ENCODE data around the gene AFAP1. TPM values are rescaled to one million over a fixed set of nuclear protein-coding genes. Genes with fewer than 3 reads are reported as not detected.
A peak's percentile ranks its signal among the peaks of the same experiment; 100 is the strongest.

The AFAP1 gene
- total RNA-seq, 1 donor from 2014 or later: 29.5 TPM

GRCh38 chr4:7737752-7738457 is 201.8 kb downstream of the AFAP1 start:
- DNase-seq (ENCODE audit: low spot score): no peak

DNA sequence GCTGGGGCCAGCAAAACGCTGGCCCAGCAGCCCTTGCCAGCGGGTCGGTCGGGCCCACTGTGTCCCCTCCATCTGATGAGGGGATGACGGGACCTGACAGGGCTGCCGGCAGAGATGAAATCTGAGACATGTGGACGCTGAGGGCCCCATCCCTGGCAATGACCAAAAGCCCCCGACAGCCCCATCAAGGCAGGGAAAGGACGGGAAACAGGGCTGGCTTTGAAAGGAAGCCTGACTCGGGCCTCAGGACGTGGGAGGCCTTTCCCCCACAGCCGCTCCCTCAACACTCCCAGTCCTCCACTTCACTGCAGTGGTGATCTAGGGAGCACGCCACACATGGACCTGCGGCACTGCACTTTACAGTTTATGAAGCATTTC is 202.4 kb downstream of the AFAP1 start:
- DNase-seq (ENCODE audit: low spot score): no peak

DNA sequence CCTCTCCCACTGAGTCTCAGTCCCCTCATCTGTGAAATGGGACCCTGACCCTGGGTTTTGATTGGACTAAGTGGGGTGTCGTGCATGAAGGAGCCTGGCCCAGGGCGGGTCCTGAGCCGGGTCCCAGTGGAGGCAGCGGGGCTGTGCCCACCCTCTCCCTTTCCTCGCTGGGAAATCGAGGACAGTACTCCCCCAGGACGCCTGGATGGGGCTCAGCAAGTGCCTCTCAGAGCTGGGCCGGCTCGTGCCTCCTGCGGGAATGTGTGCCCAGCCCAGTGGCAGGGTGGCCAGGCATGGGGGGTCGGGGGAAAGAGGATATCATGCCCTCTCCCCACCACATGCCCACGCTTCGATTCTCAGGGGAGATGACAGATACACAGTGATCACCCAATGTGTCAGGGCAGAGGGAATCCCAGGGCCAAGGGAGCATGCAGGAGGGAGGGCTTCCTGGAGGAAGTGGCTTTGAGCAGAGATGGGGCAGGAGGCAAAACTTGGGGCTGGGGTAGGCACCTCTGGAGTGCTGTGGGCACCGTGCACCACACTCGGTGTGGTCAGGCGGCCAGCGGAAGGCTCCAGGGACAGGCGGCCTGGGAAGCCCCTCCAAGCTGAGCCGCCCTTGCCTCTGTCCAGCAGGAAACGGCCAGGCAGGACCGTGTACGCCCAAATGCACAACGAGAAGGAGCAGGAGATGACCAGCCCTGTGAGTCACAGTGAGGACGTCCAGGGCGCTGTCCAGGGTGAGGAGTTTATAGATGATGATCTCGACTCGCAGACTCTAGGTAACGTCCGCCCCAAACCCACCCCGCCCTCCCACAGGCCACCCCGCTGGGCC is 203.0 kb downstream of the AFAP1 start:
- no peak for DNase-seq (ENCODE audit: low spot score)

GRCh38 chr4:7735961-7736360 is 203.7 kb downstream of the AFAP1 start:
- no peak for DNase-seq (ENCODE audit: low spot score)

DNA sequence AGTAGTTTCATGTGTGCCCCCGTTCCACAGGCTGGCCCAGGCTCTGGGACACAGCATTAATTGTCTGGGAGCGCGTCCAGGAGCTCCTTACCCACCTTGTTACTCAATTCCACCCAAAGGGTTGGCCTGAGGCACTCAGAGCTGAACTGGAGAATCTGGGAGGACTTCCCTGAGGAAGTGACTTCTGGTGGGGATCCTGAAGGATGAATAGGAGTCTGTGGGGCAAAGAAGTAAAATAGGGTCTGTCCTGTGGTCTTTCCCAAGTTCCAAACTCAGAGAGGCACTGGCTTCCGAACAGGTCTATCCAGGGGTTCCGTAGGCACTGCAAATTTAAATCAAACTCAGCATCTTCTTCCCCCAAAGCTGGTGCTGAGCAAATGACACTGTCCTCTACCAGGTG is 204.3 kb downstream of the AFAP1 start:
- no peak for DNase-seq (ENCODE audit: low spot score)

- DNase-seq (ENCODE audit: low spot score): no peak
Observed at GRCh38 chr4:7734651-7735260, 204.9 kb downstream of the AFAP1 start.

DNA sequence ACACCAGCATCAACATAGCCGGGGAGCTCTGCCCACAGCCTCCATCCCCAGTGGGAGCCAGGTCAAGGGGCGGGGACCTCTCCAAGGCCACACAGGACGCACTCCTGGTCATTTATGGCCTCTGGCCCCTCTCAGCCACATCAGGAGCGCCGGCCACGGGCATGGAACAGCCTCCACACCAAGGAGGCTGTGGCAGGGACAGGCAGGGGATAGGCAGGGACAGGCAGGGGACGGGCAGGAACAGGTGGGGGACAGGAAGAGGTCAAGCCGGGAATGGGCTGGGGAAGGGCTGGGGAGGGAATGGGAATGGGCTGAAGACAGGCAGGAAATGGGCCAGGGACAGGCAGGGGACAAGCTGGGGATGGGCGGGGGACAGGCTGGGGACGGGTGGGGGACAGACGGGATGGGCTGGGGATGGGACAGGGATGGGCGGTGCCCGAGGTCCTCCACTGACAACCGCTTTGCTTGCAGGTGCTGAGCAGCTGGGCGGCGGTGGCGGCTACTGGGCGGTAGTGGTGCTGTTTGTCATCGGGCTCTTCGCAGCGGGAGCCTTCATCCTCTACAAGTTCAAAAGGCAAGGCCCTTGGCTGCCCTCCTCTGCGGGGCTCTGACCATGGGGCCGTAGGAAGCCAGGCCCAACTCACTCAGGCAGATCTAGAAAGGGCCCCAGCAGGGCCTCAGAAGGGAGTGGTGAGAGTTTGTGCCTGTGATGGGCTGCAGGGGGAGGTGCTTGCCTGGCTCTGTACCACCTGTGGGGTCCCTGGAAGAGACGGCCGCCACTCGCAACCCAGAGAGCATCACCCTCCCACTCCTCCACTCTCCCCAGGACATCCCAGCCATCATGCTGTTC is 205.6 kb downstream of the AFAP1 start:
- DNase-seq (ENCODE audit: low spot score): no peak

DNA sequence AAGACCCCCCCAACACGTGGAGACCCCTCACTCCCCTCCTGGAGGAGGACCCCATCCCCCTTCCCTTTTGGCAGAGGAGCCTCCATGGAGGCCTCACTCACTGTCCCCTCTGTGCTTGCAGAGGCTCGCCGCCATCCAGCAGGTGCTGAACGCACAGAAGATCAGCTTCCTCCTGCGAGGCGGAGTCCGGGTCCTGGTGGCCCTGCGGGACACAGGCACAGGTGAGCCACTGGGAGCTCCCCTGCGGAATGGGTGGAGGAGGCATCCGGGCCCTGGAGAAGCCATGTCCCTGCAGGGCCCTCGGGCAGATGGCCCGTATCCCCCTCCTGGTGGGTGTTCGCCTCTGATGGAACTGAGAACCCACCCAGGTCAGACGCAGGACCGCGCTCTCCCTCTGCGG is 206.5 kb downstream of the AFAP1 start:
- DNase-seq (ENCODE audit: low spot score): no peak

DNA sequence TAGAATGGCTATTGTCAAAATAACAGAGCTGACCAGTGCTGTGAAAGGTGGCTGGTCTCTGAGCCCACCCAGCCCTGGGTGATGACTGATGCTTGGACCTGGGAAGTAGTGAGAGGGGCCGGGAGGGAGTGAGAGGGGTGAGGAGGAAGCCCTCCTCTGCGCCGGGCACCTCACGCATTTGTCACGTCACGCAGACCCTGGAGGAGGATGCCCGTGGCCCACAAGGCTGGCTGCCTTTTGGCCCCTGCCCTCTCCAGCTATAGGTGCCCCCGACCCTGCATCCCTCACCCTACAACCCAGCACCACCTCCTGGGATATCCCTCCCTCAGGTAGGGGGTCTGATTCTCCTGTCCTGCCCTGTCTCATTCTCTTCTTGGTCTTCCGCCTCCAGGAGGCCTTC is 207.4 kb downstream of the AFAP1 start:
- DNase-seq (ENCODE audit: low spot score): no peak

DNA sequence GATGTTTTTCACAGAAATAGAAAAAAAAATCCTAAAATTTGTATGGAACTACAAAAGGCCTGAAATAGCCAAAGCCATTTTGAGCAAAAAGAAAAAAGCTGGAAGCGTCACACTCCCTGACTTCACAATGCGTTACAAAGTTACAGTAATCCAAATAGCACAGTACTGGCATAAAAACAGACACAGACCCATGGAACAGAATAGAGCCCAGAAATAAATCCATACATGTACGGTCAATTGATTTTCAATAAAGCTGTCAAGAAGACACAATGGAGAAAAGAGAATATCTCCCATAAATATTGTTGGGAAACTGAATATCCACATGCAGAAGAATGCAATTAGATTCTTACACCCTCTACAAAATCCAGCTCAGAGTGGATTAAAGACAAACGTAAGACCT is 208.2 kb downstream of the AFAP1 start:
- no peak for DNase-seq (ENCODE audit: low spot score)

DNA sequence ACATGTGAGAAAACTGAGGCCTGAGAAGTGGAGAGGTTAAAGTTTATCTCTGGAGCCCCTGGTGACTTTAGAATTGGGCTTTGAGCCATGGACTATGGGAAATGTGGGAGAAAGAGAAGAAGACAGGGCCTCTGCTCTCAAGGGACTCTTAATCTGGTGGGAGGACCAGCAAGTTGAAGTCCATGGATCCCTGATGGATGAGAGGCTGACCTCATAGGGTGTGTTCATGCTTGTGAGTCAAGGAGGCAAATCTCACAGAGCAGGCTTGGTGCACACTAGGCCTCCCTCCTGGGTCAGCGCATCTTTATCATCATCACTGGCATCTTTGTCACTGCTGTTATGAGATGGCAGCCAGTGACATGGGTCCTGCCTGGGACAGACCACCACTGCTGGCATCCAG is 211.9 kb downstream of the AFAP1 start:
- no peak for DNase-seq (ENCODE audit: low spot score)

- no peak for DNase-seq (ENCODE audit: low spot score)
Observed at GRCh38 chr4:7726665-7727413, 212.8 kb downstream of the AFAP1 start.

GRCh38 chr4:7725951-7726350 is 213.7 kb downstream of the AFAP1 start:
- no peak for DNase-seq (ENCODE audit: low spot score)

DNA sequence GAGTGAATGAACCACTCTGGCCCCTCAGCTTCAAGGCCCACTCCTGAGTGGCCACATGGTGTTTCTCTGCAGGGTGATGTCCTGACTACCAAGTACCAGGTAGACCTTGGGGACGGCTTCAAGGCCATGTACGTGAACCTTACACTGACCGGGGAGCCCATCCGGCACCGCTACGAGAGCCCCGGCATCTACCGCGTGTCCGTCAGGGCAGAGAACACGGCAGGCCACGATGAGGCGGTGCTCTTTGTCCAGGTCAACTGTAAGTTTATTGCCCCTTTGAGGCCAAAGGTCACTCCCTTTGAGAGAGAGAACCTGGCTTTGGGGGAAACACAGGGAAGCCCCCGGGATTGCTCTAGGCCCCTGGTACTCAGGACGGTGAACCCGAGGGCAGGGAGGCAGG is 216.0 kb downstream of the AFAP1 start:
- DNase-seq (ENCODE audit: low spot score): no peak

- no peak for DNase-seq (ENCODE audit: low spot score)
Observed at GRCh38 chr4:7722766-7723387, 216.8 kb downstream of the AFAP1 start.

DNA sequence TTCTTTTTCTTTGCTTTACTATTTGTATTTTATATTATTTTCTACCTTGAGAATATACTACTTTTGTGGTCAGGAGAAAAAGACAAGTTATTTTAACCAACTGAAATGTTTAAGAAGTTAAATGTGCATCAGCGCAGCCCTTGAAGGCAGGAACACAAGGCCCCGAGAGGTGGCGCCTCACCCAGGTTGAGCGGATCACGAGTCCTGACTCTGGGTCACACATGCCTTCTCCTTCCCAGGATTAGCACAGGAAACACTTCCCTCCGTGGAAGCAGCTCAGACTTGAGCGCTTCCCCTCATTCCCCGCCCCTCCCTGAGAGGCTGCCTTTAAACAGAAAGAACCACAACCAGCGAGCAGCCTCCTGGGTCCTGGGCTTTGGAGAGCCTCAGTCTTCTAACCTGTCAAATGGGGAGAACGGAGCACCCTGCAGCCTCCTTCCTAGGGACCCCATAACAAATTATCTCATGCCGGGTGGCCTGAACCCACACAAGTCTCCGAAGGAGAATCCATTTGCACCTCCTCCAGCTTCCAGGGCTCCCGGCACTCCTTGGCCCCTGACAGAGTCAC is 217.6 kb downstream of the AFAP1 start:
- DNase-seq (ENCODE audit: low spot score): no peak

- peak; percentile 61 for DNase-seq (ENCODE audit: low spot score)
Observed at GRCh38 chr4:7719354-7720174, 220.1 kb downstream of the AFAP1 start.

DNA sequence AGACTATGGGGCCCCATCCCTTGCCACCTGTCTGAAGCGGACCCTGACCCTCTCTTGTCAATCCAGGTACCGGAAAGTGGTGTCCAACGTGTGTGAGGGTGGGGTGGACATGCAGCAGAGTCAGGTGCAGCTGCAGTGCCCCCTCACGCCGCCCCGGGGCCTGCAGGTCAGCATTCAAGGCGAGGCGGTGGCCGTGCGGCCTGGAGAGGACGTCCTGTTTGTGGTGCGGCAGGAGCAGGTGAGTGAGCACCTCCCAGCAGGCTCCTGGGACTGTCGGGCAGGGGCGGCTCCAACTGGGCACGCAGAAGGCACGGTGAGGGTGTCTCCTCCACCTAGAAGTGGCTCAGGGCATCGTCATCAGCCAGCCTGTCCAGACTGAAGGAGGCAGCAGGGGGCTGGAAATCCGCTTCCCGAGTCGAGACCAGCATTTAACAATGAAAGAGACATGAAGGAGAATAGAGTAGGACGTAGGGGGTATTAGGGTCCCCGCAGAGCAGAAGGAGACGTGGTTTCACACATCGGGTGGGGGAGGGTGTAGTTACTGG is 221.6 kb downstream of the AFAP1 start:
- no peak for DNase-seq (ENCODE audit: low spot score)

GRCh38 chr4:7717161-7717560 is 222.5 kb downstream of the AFAP1 start:
- DNase-seq (ENCODE audit: low spot score): no peak
